ENCODE measurements around the gene ADCY5. TPM values are rescaled to one million over a fixed set of nuclear protein-coding genes. Genes with fewer than 3 reads are reported as not detected.

The ADCY5 gene
- total RNA-seq, 1 donor: under 0.01 TPM

GRCh38 chr3:123365450-123366143 lies 83.3 kb downstream of the ADCY5 start:
- peak; percentile 37 for TF ChIP-seq CTCF (IDR thresholded peaks at IDR 0.05; ENCODE audit: insufficient read depth, low read length)
- no peak for DNase-seq (ENCODE audit: low read depth)
- no peak overlapping the region for H3K4me3 ChIP-seq (ENCODE audit: low read depth, low read length)

- no peak for TF ChIP-seq CTCF (IDR thresholded peaks at IDR 0.05; ENCODE audit: insufficient read depth, low read length)
- no peak overlapping the region for H3K4me3 ChIP-seq (ENCODE audit: low read depth, low read length)
- no peak for DNase-seq (ENCODE audit: low read depth)
These were observed 87.8 kb downstream of the ADCY5 start for GRCh38 chr3:123361071-123361470.

GRCh38 chr3:123357275-123357674 lies 91.6 kb downstream of the ADCY5 start:
- no peak overlapping the region for H3K4me3 ChIP-seq (ENCODE audit: low read depth, low read length)
- DNase-seq (ENCODE audit: low read depth): no peak
- TF ChIP-seq CTCF (IDR thresholded peaks at IDR 0.05; ENCODE audit: insufficient read depth, low read length): no peak

GRCh38 chr3:123353850-123354233 lies 95.0 kb downstream of the ADCY5 start:
- no peak for TF ChIP-seq CTCF (IDR thresholded peaks at IDR 0.05; ENCODE audit: insufficient read depth, low read length)
- no peak overlapping the region for H3K4me3 ChIP-seq (ENCODE audit: low read depth, low read length)
- no peak for DNase-seq (ENCODE audit: low read depth)

- TF ChIP-seq CTCF (IDR thresholded peaks at IDR 0.05; ENCODE audit: insufficient read depth, low read length): no peak
- DNase-seq (ENCODE audit: low read depth): no peak
- H3K4me3 ChIP-seq (ENCODE audit: low read depth, low read length): no peak overlapping the region
These were observed 95.6 kb downstream of the ADCY5 start for GRCh38 chr3:123353227-123353849.

- TF ChIP-seq CTCF (IDR thresholded peaks at IDR 0.05; ENCODE audit: insufficient read depth, low read length): no peak
- H3K4me3 ChIP-seq (ENCODE audit: low read depth, low read length): no peak overlapping the region
- DNase-seq (ENCODE audit: low read depth): no peak
These were observed 96.7 kb downstream of the ADCY5 start for GRCh38 chr3:123352134-123352554.

All from fibroblast of the aortic adventitia (primary cell).